ENCODE measurements around the gene SETX.
"Not testable (repeated sequence)": the region's sequence is repeated elsewhere in the genome, so short reads cannot be mapped to it uniquely, and the experiment has no call there.

Gene SETX

GRCh38 chr9:132274861-132275260 is 79.9 kb downstream of the SETX start:
- no peak for FAIRE-seq

GRCh38 chr9:132269704-132270516 is 84.9 kb downstream of the SETX start:
- FAIRE-seq = not testable (repeated sequence)

GRCh38 chr9:132268725-132269352 is 85.9 kb downstream of the SETX start:
- no peak for FAIRE-seq

- no peak for FAIRE-seq
These were observed 87.1 kb downstream of the SETX start for GRCh38 chr9:132267660-132268059.

GRCh38 chr9:132266017-132266416 is 88.8 kb downstream of the SETX start:
- no peak for FAIRE-seq

GRCh38 chr9:132260846-132261245 is 93.9 kb downstream of the SETX start:
- no peak for FAIRE-seq

GRCh38 chr9:132250324-132251262 is 104.2 kb downstream of the SETX start:
- no peak for FAIRE-seq

GRCh38 chr9:132249690-132250089 is 105.1 kb downstream of the SETX start:
- FAIRE-seq = no peak

- FAIRE-seq = no peak
These were observed 105.7 kb downstream of the SETX start for GRCh38 chr9:132249123-132249522.

- FAIRE-seq = no peak
These were observed 106.8 kb downstream of the SETX start for GRCh38 chr9:132247942-132248341.

- no peak for FAIRE-seq
These were observed 109.3 kb downstream of the SETX start for GRCh38 chr9:132245465-132245864.

GRCh38 chr9:132244582-132245455 is 110.0 kb downstream of the SETX start:
- no peak for FAIRE-seq

GRCh38 chr9:132243156-132244074 is 111.4 kb downstream of the SETX start:
- no peak for FAIRE-seq

GRCh38 chr9:132242621-132243155 is 112.1 kb downstream of the SETX start:
- no peak for FAIRE-seq

GRCh38 chr9:132241840-132242620 is 112.8 kb downstream of the SETX start:
- no peak for FAIRE-seq

GRCh38 chr9:132241483-132241839 is 113.3 kb downstream of the SETX start:
- no peak for FAIRE-seq

GRCh38 chr9:132240841-132241482 is 113.8 kb downstream of the SETX start:
- FAIRE-seq = no peak

- FAIRE-seq = no peak
These were observed 114.6 kb downstream of the SETX start for GRCh38 chr9:132239999-132240840.

- no peak for FAIRE-seq
These were observed 115.3 kb downstream of the SETX start for GRCh38 chr9:132239518-132239917.
